Heart left ventricle (tissue), 16 donors: Measurements from ENCODE around the gene SLC16A7. TPM values are rescaled to one million over a fixed set of nuclear protein-coding genes. Genes with fewer than 3 reads are reported as not detected.

ENCODE experiments used
- ATAC-seq, 4 donors: fragments of 200-7000 bp; cut with Tn5 transposase; one replicate each; pipeline ENCODE4 v1.9.1; 2020 to 2022; ENCODE audit warnings: moderate library complexity in 4 of 4, mild to moderate bottlenecking in 3 of 4, moderate number of reproducible peaks in 1 of 4
- DNase-seq, 5 donors: peaks; one replicate each; pipeline ENCODE4 v3.0.0-alpha.2; 2020
- H3K27ac ChIP-seq, 12 donors: fragments of 200-600 bp; sonication (generic) in 4 of 12; one replicate each; pipeline versions ENCODE4 v1.5.0 to v1.8.0; 2016 to 2022; ENCODE audit warnings: mild to moderate bottlenecking in 2 of 12
- H3K27me3 ChIP-seq, 9 donors: fragments of 200-600 bp; sonication (generic) in 2 of 9; one replicate each; pipeline versions ENCODE4 v1.5.1 to v1.8.0; 2016 to 2022; ENCODE audit warnings: mild to moderate bottlenecking in 3 of 9
- H3K36me3 ChIP-seq, 9 donors: fragments of 200-600 bp; sonication (generic) in 2 of 9; one replicate each; pipeline versions ENCODE4 v1.5.0 to v1.8.0; 2018 to 2022; ENCODE audit warnings: mild to moderate bottlenecking in 2 of 9
- H3K4me1 ChIP-seq, 12 donors: fragments of 200-600 bp; sonication (generic) in 4 of 12; one replicate each; pipeline versions ENCODE4 v1.5.0 to v1.8.0; 2016 to 2022; ENCODE audit warnings: mild to moderate bottlenecking in 3 of 12
- H3K4me3 ChIP-seq, 12 donors: fragments of 200-600 bp; sonication (generic) in 4 of 12; one replicate each; pipeline versions ENCODE4 v1.5.0 to v1.8.0; 2017 to 2022; ENCODE audit warnings: mild to moderate bottlenecking in 9 of 12, moderate library complexity in 4 of 12
- H3K9me3 ChIP-seq, 12 donors: fragments of 200-600 bp; sonication (generic) in 4 of 12; one replicate each; pipeline versions ENCODE4 v1.5.0 to v1.8.0; 2016 to 2022; ENCODE audit warnings: mild to moderate bottlenecking in 1 of 12
- CTCF ChIP-seq, 12 donors: fragments of 200-600 bp; sonication (generic) in 4 of 12; IDR thresholded peaks; one replicate each; pipeline versions ENCODE4 v1.5.0 to v1.8.0; 2018 to 2022; ENCODE audit warnings: antibody characterized with exemption in 12 of 12, mild to moderate bottlenecking in 5 of 12
- POLR2A ChIP-seq, 2 donors: fragments of 450-650 bp; IDR thresholded peaks; one replicate each; pipeline ENCODE4 v1.6.1; 2017; ENCODE audit warnings: antibody characterized with exemption in 2 of 2, mild to moderate bottlenecking in 2 of 2, moderate library complexity in 2 of 2
- WGBS, 4 donors: extraction: QIAGEN DNeasy Blood & Tissue Kit in 2 of 4; methylation state at CpG; one replicate each; pipeline versions ENCODE4 v1.1.5 to v1.1.7; 2013 to 2018; 5-methylcytosine and 5-hydroxymethylcytosine counted together
- intact Hi-C, 10 donors: fragments of 100-400 bp; cut with DNase I; formaldehyde crosslinking; loops; one replicate each; pipeline versions ENCODE4 v1.11.1 to v1.14.2; 2022
- polyA plus RNA-seq, 2 donors: library from polyadenylated mRNA; stranded (reverse); fragments of 200-250 nt; gene quantifications; one replicate each; pipeline ENCODE4 v1.2.3, GENCODE V29; 2013
- total RNA-seq, 9 donors: library from RNA; depleted of rRNA in 2 of 9; stranded (reverse); fragments of >200 nt in 2 of 9; fragmentation: NEBNext Ultra II Directional in 3 of 9; extraction: Animal tissue kit (Norgen Biotek cat#: 25700) in 3 of 9; gene quantifications; one replicate each; pipeline versions ENCODE4 v1.1.0 to v1.2.4, GENCODE V29; 2016 to 2023
- donor health status: ischemic (EF 13 %, LVEDD 7.1; RV severe dilation, severe dysfunction).
- donor health status: healthy with polysubstance abuse.
- donor health status: DM: no; HTN: yes; CAD: no.
- donor health status: DM: no; HTN: no; CAD: no.
- donor health status: ischemic (EF 25% LVEDD 6.9; RV normal size, moderate dysfunction).
- donor health status: ischemic (EF 25% LVEDD 5.7; RV mildly dilated, moderate dysfunction).
- donor health status: healthy.
- donor health status: DM: yes; HTN: yes; CAD: no.
- donor health status: ischemic (EF 35%, LVEDD 5.7; RV mildly dilated, moderate dysfunction).
- donor health status: nonischemic (EF 11% LVEDD 7.7; RV severe dilation, severe dysfunction).
- donor health status: DM: yes; HTN: yes; CAD: no.
- donor health status: PGD.
- donor health status: ischemic (EF 29% LVEDD 5.4; RV normal size, mild dysfunction).
- donor health status: nonischemic (EF 23%, LVEDD 6.1; RV moderate dilation, normal function).

The SLC16A7 gene
- total and polyA plus RNA-seq, 11 donors, result 18.4 to 227 (median 121) TPM

- ATAC-seq (peak in 3 of 4 donors; percentile 26 to 48 (median 37)), DNase-seq (peak in 2 of 5 donors; percentile 25 to 35)
- whole genome bisulfite sequencing, 4 donors, result 45 to 76% (median 57%) methylated on average over 3 of the region's 3 CpGs
- intact Hi-C loops, result no loop called here
- Histone ChIP-seq H3K36me3 (peaks cover 0 to 10% (median 0%) of the 10 kb centered on the region in 9 donors), H3K4me1 (peaks cover 0 to 29% (median 7%) of the 10 kb centered on the region in 12 donors), H3K27me3 (no peaks in the 10 kb centered on the region), H3K4me3 (no peak overlapping the region), H3K27ac (peak overlapping the region in 1 of 12 donors; percentile 21), H3K9me3 (peaks cover 0 to 3% (median 0%) of the 10 kb centered on the region in 12 donors)
- TF ChIP-seq CTCF (IDR thresholded peaks at IDR 0.05), result no peak
- TF ChIP-seq POLR2A (IDR thresholded peaks at IDR 0.05), result no peak
Measured at GRCh38 chr12:59677857-59678256, 82.0 kb downstream of the SLC16A7 start.

GRCh38 chr12:59678759-59679411 is 83.1 kb downstream of the SLC16A7 start:
- intact Hi-C loops, result no loop called here
- Histone ChIP-seq H3K4me3 (no peak overlapping the region), H3K9me3 (peaks cover 0 to 3% (median 0%) of the 10 kb centered on the region in 12 donors), H3K4me1 (peaks cover 0 to 30% (median 7%) of the 10 kb centered on the region in 12 donors), H3K36me3 (peaks cover 0 to 10% (median 0%) of the 10 kb centered on the region in 9 donors), H3K27me3 (no peaks in the 10 kb centered on the region), H3K27ac (no peak overlapping the region)
- peak in 3 of 5 donors; percentile 42 to 57 (median 43) for DNase-seq
- peak; percentile 49 to 84 (median 64) for ATAC-seq
- no peak for TF ChIP-seq CTCF (IDR thresholded peaks at IDR 0.05)
- no peak for TF ChIP-seq POLR2A (IDR thresholded peaks at IDR 0.05)
- 62 to 72% (median 70%) methylated on average over 5 of the region's 5 CpGs for WGBS, 4 donors

DNA sequence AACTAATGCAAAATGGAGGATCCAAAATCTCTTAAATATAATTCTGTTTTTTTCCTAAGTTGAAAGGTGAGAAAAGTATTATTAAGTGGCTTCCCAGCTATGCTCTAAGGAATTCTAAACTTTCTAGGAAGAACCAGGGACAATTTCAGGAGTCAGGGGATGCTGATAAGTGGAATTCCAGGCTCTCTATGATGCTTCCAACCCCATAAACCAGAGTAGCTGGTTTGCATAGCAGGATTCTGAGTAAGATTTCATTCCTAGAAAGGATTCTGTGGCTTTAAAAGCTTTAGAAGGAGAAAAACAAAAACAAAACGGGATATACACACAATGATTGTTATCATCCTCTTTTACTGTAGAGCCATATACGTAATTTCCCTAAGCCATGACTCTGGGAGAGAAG is 93.9 kb downstream of the SLC16A7 start:
- Histone ChIP-seq H3K27me3 (no peaks in the 10 kb centered on the region), H3K36me3 (no peaks in the 10 kb centered on the region), H3K4me3 (no peak overlapping the region), H3K9me3 (peaks cover 0 to 15% (median 0%) of the 10 kb centered on the region in 12 donors), H3K27ac (no peak overlapping the region), H3K4me1 (peaks cover 0 to 19% (median 0%) of the 10 kb centered on the region in 12 donors)
- ATAC-seq (no peak), DNase-seq (no peak)
- WGBS, 4 donors, result 48 to 63% (median 59%) methylated on average over 2 of the region's 2 CpGs
- intact Hi-C loops, result loop anchor here in 1 of 10 donors (5.0 kb wide), 1 partner anchor 92 kb away; the partner anchor contains the start of gene SLC16A7
- TF ChIP-seq POLR2A (IDR thresholded peaks at IDR 0.05) (no peak), CTCF (IDR thresholded peaks at IDR 0.05) (no peak)

DNA sequence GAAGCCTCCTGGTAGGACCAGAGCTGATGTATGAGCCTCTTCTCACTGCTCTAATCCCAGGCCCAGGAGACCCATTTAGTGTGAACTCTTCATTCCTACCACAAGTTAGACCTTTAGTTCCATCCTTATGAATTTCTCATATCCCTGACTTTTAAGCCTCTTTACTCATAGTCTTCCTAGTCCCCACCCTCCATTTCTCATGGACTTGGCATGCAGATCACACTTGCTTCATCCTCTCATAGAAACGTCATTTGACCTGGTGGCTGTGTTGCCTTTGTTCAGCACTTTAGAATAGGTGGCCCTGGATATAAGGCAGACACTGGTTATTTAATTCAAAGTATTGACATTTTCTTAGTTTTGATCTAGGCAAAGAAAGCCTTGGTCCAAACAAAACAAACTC is 99.5 kb downstream of the SLC16A7 start:
- no peak for DNase-seq
- Histone ChIP-seq H3K27me3 (no peaks in the 10 kb centered on the region), H3K9me3 (peaks cover 0 to 15% (median 0%) of the 10 kb centered on the region in 12 donors), H3K36me3 (no peaks in the 10 kb centered on the region), H3K27ac (peak overlapping the region in 2 of 12 donors; percentile 22 to 37), H3K4me3 (no peak overlapping the region), H3K4me1 (peaks cover 0 to 24% (median 4%) of the 10 kb centered on the region in 12 donors)
- ATAC-seq, result peak in 3 of 4 donors; percentile 44 to 70 (median 67)
- TF ChIP-seq POLR2A (IDR thresholded peaks at IDR 0.05) (no peak), CTCF (IDR thresholded peaks at IDR 0.05) (no peak)
- WGBS, 4 donors, result 23 to 29% (median 27%) methylated on average over 1 of the region's 1 CpG
- intact Hi-C loops, result no loop called here
